HL-60 (cell line): ENCODE data around the gene LRRC71.

Experiments
- DNase-seq, 2 experiments: peaks; one replicate each; pipeline ENCODE4 v3.0.0-alpha.2; 2010 to 2020; ENCODE audit warnings: low read depth in 1 of 2, low spot score in 1 of 2
- H3K27ac ChIP-seq: fragments of 250-450 bp; sonication (Bioruptor Pico); replicated peaks from 2 replicates; pipeline ENCODE4 v1.5.1; 2020; ENCODE audit warnings: mild to moderate bottlenecking, moderate library complexity
- H3K27me3 ChIP-seq: fragments of 250-450 bp; sonication (Bioruptor Pico); 2 replicates; pipeline ENCODE4 v1.5.1; 2021; ENCODE audit warnings: mild to moderate bottlenecking, moderate library complexity; ENCODE audit not compliant: insufficient read depth, poor library complexity, severe bottlenecking
- H3K4me3 ChIP-seq: replicated peaks from 2 replicates; pipeline ENCODE4 v1.5.1; 2011; ENCODE audit warnings: mild to moderate bottlenecking, control low read depth, low read length; ENCODE audit not compliant: insufficient read depth
- CTCF ChIP-seq: IDR thresholded peaks from one replicate; pipeline ENCODE4 v1.5.1; 2011; ENCODE audit warnings: low read length, control low read depth, inconsistent platforms; ENCODE audit not compliant: insufficient read depth
- GABPA ChIP-seq: IDR thresholded peaks from 2 replicates; pipeline ENCODE4 v1.6.1; 2012; ENCODE audit warnings: low read depth
- POLR2AphosphoS5 ChIP-seq: IDR thresholded peaks from 2 replicates; pipeline ENCODE4 v1.6.1; 2012; ENCODE audit warnings: low read depth
- REST ChIP-seq: IDR thresholded peaks from 2 replicates; pipeline ENCODE4 v1.6.1; 2012; ENCODE audit warnings: low read depth; ENCODE audit not compliant: insufficient replicate concordance
- SPI1 ChIP-seq: IDR thresholded peaks from 2 replicates; pipeline ENCODE4 v1.6.1; 2012; ENCODE audit warnings: low read depth, mild to moderate bottlenecking, borderline replicate concordance

LRRC71 gene

DNA sequence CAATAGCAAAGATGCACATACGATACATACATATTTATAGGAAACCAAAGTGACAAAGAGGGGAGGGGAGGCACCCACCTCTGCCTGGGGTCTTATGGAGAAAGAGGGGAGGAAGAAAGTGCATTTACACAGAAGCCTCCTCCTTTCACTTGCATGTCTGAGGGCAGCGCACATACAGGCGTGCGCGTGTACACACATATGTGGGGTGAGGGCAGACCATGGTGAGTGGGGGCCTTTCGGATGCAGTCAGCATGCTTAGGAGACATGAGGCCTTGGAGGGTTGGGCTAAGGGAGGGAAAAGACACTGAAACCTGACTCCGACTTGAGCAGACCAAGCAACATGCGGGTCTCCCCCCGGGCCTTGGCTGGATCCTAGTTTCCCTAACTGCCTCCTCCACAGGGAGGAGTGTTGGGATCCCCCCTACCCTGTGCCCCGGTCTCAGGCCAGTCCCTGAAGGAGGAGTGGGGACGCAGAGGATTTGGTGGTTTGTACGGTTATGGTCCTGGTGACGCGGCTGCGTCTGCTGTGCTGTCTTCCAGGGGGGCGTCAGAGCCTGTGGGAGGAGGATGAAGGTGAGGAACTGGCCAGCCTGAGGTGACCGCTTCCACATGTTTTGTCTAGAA, 15.2 kb downstream of the LRRC71 start:
- Histone ChIP-seq H3K27ac (no peak overlapping the region), H3K4me3 (no peak overlapping the region), H3K27me3 (peaks cover 7% of the 10 kb centered on the region)
- DNase-seq, result no peak
- TF ChIP-seq CTCF (no peak), GABPA (no peak), SPI1 (no peak)

- peaks cover 3% of the 10 kb centered on the region for H3K27me3 ChIP-seq
- no peak overlapping the region for H3K4me3 ChIP-seq
- no peak overlapping the region for H3K27ac ChIP-seq
- no peak for TF ChIP-seq CTCF
- no peak for TF ChIP-seq POLR2AphosphoS5
- no peak for TF ChIP-seq REST
- no peak for TF ChIP-seq SPI1
- no peak for TF ChIP-seq GABPA
- no peak for DNase-seq
These were observed 15.8 kb downstream of the LRRC71 start for GRCh38 chr1:156936191-156936590.

DNA sequence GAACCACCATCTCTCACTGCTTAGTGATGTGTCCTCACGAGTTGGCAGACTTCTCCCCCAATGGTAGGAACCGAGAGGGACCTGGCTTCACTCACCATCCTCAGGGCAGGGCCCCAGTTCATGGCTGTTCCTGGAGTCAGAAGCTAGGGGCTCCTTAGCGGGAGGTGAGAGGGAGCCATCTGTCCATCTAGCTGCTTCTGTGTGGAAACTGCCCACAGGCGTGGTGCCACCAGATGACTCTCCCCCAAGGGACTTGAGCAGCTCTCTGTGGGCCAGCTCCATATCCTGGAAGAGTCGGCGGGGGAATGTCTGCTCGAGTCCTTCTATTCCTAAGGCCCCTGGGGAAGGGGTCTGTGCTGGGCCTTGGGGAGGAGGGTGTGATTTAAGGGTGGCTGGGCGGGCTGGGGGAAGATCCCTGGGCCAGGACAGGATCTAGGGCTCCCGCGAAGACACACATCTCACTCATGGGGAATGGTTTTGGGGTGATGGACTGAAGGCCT, 16.3 kb downstream of the LRRC71 start:
- no peak overlapping the region for H3K27ac ChIP-seq
- TF ChIP-seq POLR2AphosphoS5 (no peak), GABPA (no peak), CTCF (no peak)
- no peak for DNase-seq
- H3K27me3 ChIP-seq, result no peaks in the 10 kb centered on the region
- no peak overlapping the region for H3K4me3 ChIP-seq

- TF ChIP-seq POLR2AphosphoS5 (no peak), REST (no peak), GABPA (no peak), CTCF (no peak), SPI1 (no peak)
- no peaks in the 10 kb centered on the region for H3K27me3 ChIP-seq
- H3K27ac ChIP-seq, result no peak overlapping the region
- no peak overlapping the region for H3K4me3 ChIP-seq
- no peak for DNase-seq
These were observed 17.5 kb downstream of the LRRC71 start for GRCh38 chr1:156937883-156938282.
